SU-DHL-6 (cell line): ENCODE measurements around the gene STARD8.

Experiments
- H2AFZ ChIP-seq: fragments of 200-600 bp; sonication (generic); 2 replicates; pipeline ENCODE4 v1.6.1; 2014; ENCODE audit warnings: low read depth, mild to moderate bottlenecking, moderate library complexity, mixed read lengths, antibody characterized with exemption, low read length; ENCODE audit not compliant: severe bottlenecking
- H3F3A ChIP-seq: fragments of 200-600 bp; shearing (Covaris generic); 2 replicates; pipeline ENCODE4 v1.6.0; 2016; ENCODE audit warnings: antibody characterized with exemption, mild to moderate bottlenecking; ENCODE audit not compliant: insufficient read depth
- H3K27ac ChIP-seq: fragments of 200-600 bp; sonication (generic); 2 replicates; pipeline ENCODE4 v1.5.1; 2016; ENCODE audit warnings: low read depth, mild to moderate bottlenecking, low read length, moderate library complexity, mixed read lengths
- H3K27me3 ChIP-seq: fragments of 200-600 bp; sonication (generic), shearing (Covaris generic); 2 replicates; pipeline ENCODE4 v1.6.0; 2014; ENCODE audit warnings: mild to moderate bottlenecking, low read length
- H3K36me3 ChIP-seq: fragments of 200-600 bp; sonication (generic); 2 replicates; pipeline ENCODE4 v1.6.1; 2014; ENCODE audit warnings: mild to moderate bottlenecking, low read length, mixed read lengths
- H3K4me2 ChIP-seq: fragments of 300-600, 200-600 bp; shearing (Covaris generic), sonication (generic); 2 replicates; pipeline ENCODE4 v1.6.0; 2014; ENCODE audit warnings: low read length, low read depth, mild to moderate bottlenecking; ENCODE audit not compliant: poor library complexity, severe bottlenecking
- H3K4me3 ChIP-seq: fragments of 200-600 bp; sonication (generic); 2 replicates; pipeline ENCODE4 v1.5.1; 2014; ENCODE audit warnings: antibody characterized with exemption, low read length, mild to moderate bottlenecking, mixed read lengths; ENCODE audit not compliant: insufficient read depth, poor library complexity, severe bottlenecking
- H3K79me2 ChIP-seq: fragments of 200-600 bp; sonication (generic); 2 replicates; pipeline ENCODE4 v1.6.1; 2014; ENCODE audit warnings: mild to moderate bottlenecking, low read length, moderate library complexity; ENCODE audit not compliant: insufficient read depth
- H3K9ac ChIP-seq: fragments of 200-600 bp; sonication (generic); 2 replicates; pipeline ENCODE4 v1.7.0; 2014; ENCODE audit warnings: mild to moderate bottlenecking, low read length
- H3K9me2 ChIP-seq: fragments of 200-600 bp; sonication (generic); replicated peaks from 2 replicates; pipeline ENCODE4 v1.6.1; 2014; ENCODE audit warnings: low read length; ENCODE audit not compliant: insufficient read depth
- H3K9me3 ChIP-seq: fragments of 200-600 bp; sonication (generic); 2 replicates; pipeline ENCODE4 v1.6.1; 2014; ENCODE audit warnings: low read length, mixed read lengths; ENCODE audit not compliant: insufficient read depth
- H4K20me1 ChIP-seq: fragments of 200-600 bp; sonication (generic); 2 replicates; pipeline ENCODE4 v1.6.1; 2014; ENCODE audit warnings: low read depth, mild to moderate bottlenecking, antibody characterized with exemption, low read length, moderate library complexity, mixed read lengths
- EZH2phosphoT487 ChIP-seq: fragments of 200-600 bp; sonication (generic), shearing (Covaris generic); conservative IDR thresholded peaks from 2 replicates; pipeline ENCODE4 v1.6.1; 2018; ENCODE audit warnings: mild to moderate bottlenecking, antibody characterized with exemption, low read length, moderate library complexity, mixed read lengths
- TF ChIP-seq, protein P1 (sequence below): fragments of 200-600 bp; sonication (generic); IDR thresholded peaks from one replicate; pipeline ENCODE4 v1.5.1; 2017; ENCODE audit warnings: antibody characterized with exemption, mild to moderate bottlenecking, low read length, moderate library complexity; ENCODE audit not compliant: insufficient read depth, poor library complexity, severe bottlenecking

Gene STARD8

DNA sequence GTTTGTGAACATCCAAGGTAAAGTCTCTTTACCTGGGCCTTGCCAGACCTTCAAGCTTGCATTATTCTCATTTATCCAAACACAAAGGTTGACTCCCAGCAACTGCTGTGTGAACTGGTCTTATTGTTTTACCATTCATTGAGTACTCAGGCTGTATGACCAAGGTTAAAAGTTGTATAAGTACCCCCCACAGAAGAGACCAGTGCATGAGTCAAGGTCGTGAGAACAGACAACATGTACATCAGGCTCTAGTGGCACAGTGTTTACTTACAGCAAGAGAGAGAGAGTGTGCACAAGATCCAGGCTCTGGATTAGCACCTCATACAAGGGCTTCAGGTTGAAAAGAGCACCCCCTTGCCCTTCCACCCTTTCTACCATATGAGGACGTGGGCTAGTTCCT is 103.9 kb downstream of the STARD8 start:
- no peaks in the 10 kb centered on the region for H3K9me3 ChIP-seq
- no peaks in the 10 kb centered on the region for H3K9me2 ChIP-seq
- H3F3A ChIP-seq = no peaks in the 10 kb centered on the region
- no peak overlapping the region for H3K4me2 ChIP-seq
- H3K9ac ChIP-seq = no peak overlapping the region
- H3K36me3 ChIP-seq = no peaks in the 10 kb centered on the region
- no peaks in the 10 kb centered on the region for H3K27me3 ChIP-seq
- TF ChIP-seq, protein P1, sequence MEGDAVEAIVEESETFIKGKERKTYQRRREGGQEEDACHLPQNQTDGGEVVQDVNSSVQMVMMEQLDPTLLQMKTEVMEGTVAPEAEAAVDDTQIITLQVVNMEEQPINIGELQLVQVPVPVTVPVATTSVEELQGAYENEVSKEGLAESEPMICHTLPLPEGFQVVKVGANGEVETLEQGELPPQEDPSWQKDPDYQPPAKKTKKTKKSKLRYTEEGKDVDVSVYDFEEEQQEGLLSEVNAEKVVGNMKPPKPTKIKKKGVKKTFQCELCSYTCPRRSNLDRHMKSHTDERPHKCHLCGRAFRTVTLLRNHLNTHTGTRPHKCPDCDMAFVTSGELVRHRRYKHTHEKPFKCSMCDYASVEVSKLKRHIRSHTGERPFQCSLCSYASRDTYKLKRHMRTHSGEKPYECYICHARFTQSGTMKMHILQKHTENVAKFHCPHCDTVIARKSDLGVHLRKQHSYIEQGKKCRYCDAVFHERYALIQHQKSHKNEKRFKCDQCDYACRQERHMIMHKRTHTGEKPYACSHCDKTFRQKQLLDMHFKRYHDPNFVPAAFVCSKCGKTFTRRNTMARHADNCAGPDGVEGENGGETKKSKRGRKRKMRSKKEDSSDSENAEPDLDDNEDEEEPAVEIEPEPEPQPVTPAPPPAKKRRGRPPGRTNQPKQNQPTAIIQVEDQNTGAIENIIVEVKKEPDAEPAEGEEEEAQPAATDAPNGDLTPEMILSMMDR = no peak
- no peaks in the 10 kb centered on the region for H3K79me2 ChIP-seq
- H4K20me1 ChIP-seq = no peaks in the 10 kb centered on the region
- no peak overlapping the region for H3K27ac ChIP-seq
- no peak overlapping the region for H2AFZ ChIP-seq
- no peak overlapping the region for H3K4me3 ChIP-seq

- H3K4me3 ChIP-seq = no peak overlapping the region
Observed at GRCh38 chrX:68753218-68753617, 105.8 kb downstream of the STARD8 start.

DNA sequence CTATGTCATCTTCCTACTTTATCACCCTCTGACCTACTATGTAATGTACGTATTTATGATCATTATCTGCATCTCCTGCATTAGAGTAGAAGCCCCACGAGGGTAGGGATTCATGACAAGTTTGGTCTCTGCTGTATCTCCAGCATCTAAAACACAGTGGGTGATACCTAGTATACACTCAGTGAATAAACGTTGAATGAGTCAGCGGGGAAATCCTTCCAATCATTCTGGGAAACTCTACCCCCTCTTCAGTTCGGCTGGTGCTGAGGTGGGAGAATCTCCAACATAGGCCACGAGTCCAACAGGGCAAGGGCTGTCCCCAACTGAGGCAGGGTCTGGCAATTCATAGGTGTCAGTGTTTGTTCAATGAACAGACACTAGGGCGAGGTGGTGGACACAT is 106.9 kb downstream of the STARD8 start:
- TF ChIP-seq, protein P1 = no peak
- TF ChIP-seq EZH2phosphoT487 = no peak
- Histone ChIP-seq H3K36me3 (no peaks in the 10 kb centered on the region), H3K9me2 (no peaks in the 10 kb centered on the region), H2AFZ (no peak overlapping the region), H4K20me1 (no peaks in the 10 kb centered on the region), H3F3A (no peaks in the 10 kb centered on the region), H3K4me3 (no peak overlapping the region), H3K9me3 (no peaks in the 10 kb centered on the region), H3K9ac (no peak overlapping the region), H3K27ac (no peak overlapping the region), H3K79me2 (no peaks in the 10 kb centered on the region), H3K4me2 (no peak overlapping the region), H3K27me3 (no peaks in the 10 kb centered on the region)

More at GRCh38 chrX:68753218-68753617, 105.8 kb downstream of the STARD8 start:
- Histone ChIP-seq H3K36me3 (no peaks in the 10 kb centered on the region), H3K9me2 (no peaks in the 10 kb centered on the region), H3K4me2 (no peak overlapping the region), H3K9me3 (no peaks in the 10 kb centered on the region), H3K79me2 (no peaks in the 10 kb centered on the region), H3K9ac (no peak overlapping the region), H4K20me1 (no peaks in the 10 kb centered on the region), H3F3A (no peaks in the 10 kb centered on the region), H3K27me3 (no peaks in the 10 kb centered on the region), H3K27ac (no peak overlapping the region), H2AFZ (no peak overlapping the region)
- no peak for TF ChIP-seq EZH2phosphoT487
- TF ChIP-seq, protein P1 = no peak
